OCI-M1 (cell line): ENCODE results near the gene NKX3-2.
A peak's percentile ranks its signal among the peaks of the same experiment; 100 is the strongest.

ENCODE experiments used
- DNase-seq: peaks from one replicate; lab custom pipeline; 2025; lab: John Stamatoyannopoulos, UW

The NKX3-2 gene

GRCh38 chr4:13530823-13531624 lies 13.3 kb downstream of the NKX3-2 start:
- DNase-seq = no peak

- DNase-seq = no peak
Observed at GRCh38 chr4:13529128-13529919, 15.0 kb downstream of the NKX3-2 start.

GRCh38 chr4:13528821-13529127 lies 15.5 kb downstream of the NKX3-2 start:
- no peak for DNase-seq

GRCh38 chr4:13527981-13528820 lies 16.1 kb downstream of the NKX3-2 start:
- DNase-seq = peak; percentile 17

- DNase-seq = no peak
Observed at GRCh38 chr4:13527192-13527980, 16.9 kb downstream of the NKX3-2 start.

GRCh38 chr4:13526658-13527057 lies 17.6 kb downstream of the NKX3-2 start:
- no peak for DNase-seq

GRCh38 chr4:13525606-13526281 lies 18.6 kb downstream of the NKX3-2 start:
- peak; percentile 62 for DNase-seq

GRCh38 chr4:13524504-13525243 lies 19.6 kb downstream of the NKX3-2 start:
- no peak for DNase-seq

- DNase-seq = no peak
Observed at GRCh38 chr4:13523591-13524503, 20.5 kb downstream of the NKX3-2 start.

GRCh38 chr4:13523105-13523477 lies 21.2 kb downstream of the NKX3-2 start:
- DNase-seq = no peak

GRCh38 chr4:13522282-13523104 lies 21.8 kb downstream of the NKX3-2 start:
- no peak for DNase-seq

- no peak for DNase-seq
Observed at GRCh38 chr4:13521047-13521446, 23.3 kb downstream of the NKX3-2 start.

- no peak for DNase-seq
Observed at GRCh38 chr4:13516315-13516860, 27.9 kb downstream of the NKX3-2 start.

- DNase-seq = no peak
Observed at GRCh38 chr4:13515268-13515667, 29.0 kb downstream of the NKX3-2 start.

- no peak for DNase-seq
Observed at GRCh38 chr4:13514722-13515121, 29.6 kb downstream of the NKX3-2 start.

- no peak for DNase-seq
Observed at GRCh38 chr4:13511101-13511500, 33.2 kb downstream of the NKX3-2 start.

GRCh38 chr4:13509442-13509841 lies 34.9 kb downstream of the NKX3-2 start:
- DNase-seq = no peak

- no peak for DNase-seq
Observed at GRCh38 chr4:13504374-13504773, 39.9 kb downstream of the NKX3-2 start.
